HepG2 (cell line): ENCODE results near the gene DOCK4. TPM values are rescaled to one million over a fixed set of nuclear protein-coding genes. Genes with fewer than 3 reads are reported as not detected.
A peak's percentile ranks its signal among the peaks of the same experiment; 100 is the strongest.

Source experiments
- ATAC-seq: fragments of 200-7000 bp; cut with Tn5 transposase; 3 replicates; pipeline ENCODE4 v1.9.1; 2020; ENCODE audit warnings: mild to moderate bottlenecking, moderate library complexity
- BruUV-seq: library from RNA; stranded (reverse); fragments of 400-500 nt; replicated peaks from 2 replicates; lab custom pipeline; 2021; lab: Mats Ljungman, UMichigan
- CTCF ChIA-PET: fragments of 300-600 bp; formaldehyde crosslinking; extraction: SDS; loops from one replicate; lab custom pipeline; 2021; ENCODE audit warnings: low total read pairs, inconsistent platforms, low intra/inter-chr PET ratio; lab: Yijun Ruan, JAX
- POLR2A ChIA-PET: fragments of 350-600 bp; sonication (Branson Sonifier 250); formaldehyde crosslinking; loops from one replicate; lab custom pipeline; 2020; ENCODE audit warnings: antibody characterized with exemption, inconsistent platforms; lab: Yijun Ruan, JAX
- DNase-seq: peaks from one replicate; pipeline ENCODE4 v3.0.0-alpha.2; 2015; ENCODE audit warnings: low spot score
- FAIRE-seq: peaks from 3 replicates; lab custom pipeline; 2011; peaks lifted over from hg19 to GRCh38; lab: Jason Lieb, UNC
- H2AFZ ChIP-seq: one replicate; pipeline ENCODE4 v1.6.1; 2011; ENCODE audit warnings: low read length, inconsistent platforms
- H3K27ac ChIP-seq: fragments of 300-600 bp; 3 replicates; pipeline ENCODE4 v1.8.0; 2011; ENCODE audit warnings: mixed run types, mild to moderate bottlenecking, mixed read lengths, low read length, inconsistent platforms; ENCODE audit not compliant: insufficient read depth; ENCODE audit errors: extremely low read length
- H3K27me3 ChIP-seq, 2 experiments: fragments of 200-600 bp in 1 of 2; 2 replicates in 1 of 2; 3 replicates in 1 of 2; pipeline versions ENCODE4 v1.6.0 to v1.8.0; 2011; ENCODE audit warnings: low read length in 2 of 2, mild to moderate bottlenecking in 2 of 2, moderate library complexity in 2 of 2, inconsistent platforms in 1 of 2; ENCODE audit not compliant: insufficient read depth in 2 of 2, control insufficient read depth in 1 of 2
- H3K36me3 ChIP-seq, 2 experiments: fragments of 200-600 bp in 1 of 2; replicated peaks in 1 of 2; 2 replicates in 1 of 2; 3 replicates in 1 of 2; pipeline versions ENCODE4 v1.5.1 to v1.8.0; 2011; ENCODE audit warnings: low read length in 2 of 2, inconsistent platforms in 1 of 2; ENCODE audit not compliant: insufficient read depth in 2 of 2, control insufficient read depth in 1 of 2
- H3K4me1 ChIP-seq: 2 replicates; pipeline ENCODE4 v1.5.1; 2012; ENCODE audit warnings: low read length, inconsistent platforms; ENCODE audit not compliant: insufficient read depth
- H3K4me2 ChIP-seq: 2 replicates; pipeline ENCODE4 v1.6.0; 2011; ENCODE audit warnings: low read depth, low read length, inconsistent platforms
- H3K4me3 ChIP-seq, 3 experiments: fragments of 200-600 bp in 1 of 3; sonication (generic), shearing (Covaris generic) in 1 of 3; replicated peaks in 1 of 3; 2 replicates each; pipeline ENCODE4 v1.5.1; 2011 to 2016; ENCODE audit warnings: low read length in 3 of 3, inconsistent platforms in 2 of 3, low read depth in 2 of 3, mild to moderate bottlenecking in 2 of 3, control low read depth in 1 of 3, mixed read lengths in 1 of 3; ENCODE audit not compliant: insufficient read depth in 1 of 3
- H3K79me2 ChIP-seq: one replicate; pipeline ENCODE4 v1.6.1; 2011; ENCODE audit warnings: low read length, inconsistent platforms; ENCODE audit not compliant: insufficient read depth
- H3K9ac ChIP-seq: 2 replicates; pipeline ENCODE4 v1.6.0; 2011; ENCODE audit warnings: mild to moderate bottlenecking, low read depth, low read length, inconsistent platforms; ENCODE audit not compliant: insufficient read depth
- H3K9me3 ChIP-seq: 2 replicates; pipeline ENCODE4 v1.5.1; 2012; ENCODE audit warnings: mild to moderate bottlenecking, low read length
- H4K20me1 ChIP-seq: 2 replicates; pipeline ENCODE4 v1.6.0; 2011; ENCODE audit warnings: inconsistent platforms, mild to moderate bottlenecking, low read length, moderate library complexity; ENCODE audit not compliant: insufficient read depth
- BCL3 ChIP-seq: sonication (generic); formaldehyde crosslinking; IDR thresholded peaks from 2 replicates; pipeline ENCODE4 v1.5.1; 2020; ENCODE audit warnings: mild to moderate bottlenecking, missing genetic modification reagents, moderate library complexity
- BCLAF1 ChIP-seq: fragments of 450-650 bp; IDR thresholded peaks from 2 replicates; pipeline ENCODE4 v1.6.1; 2017; ENCODE audit warnings: mild to moderate bottlenecking
- CREB1 ChIP-seq, 2 experiments: fragments of 450-650 bp in 1 of 2; IDR thresholded peaks; 2 replicates each; pipeline ENCODE4 v1.6.1; 2016 to 2017; ENCODE audit warnings: control low read depth in 1 of 2, mild to moderate bottlenecking in 1 of 2, missing compliant biosample characterization in 1 of 2, missing genetic modification characterization in 1 of 2
- EP300 ChIP-seq, 3 experiments: sonication (generic) in 1 of 3; formaldehyde crosslinking in 1 of 3; IDR thresholded peaks; 2 replicates each; pipeline versions ENCODE4 v1.5.1 to v1.6.1; 2011 to 2020; ENCODE audit warnings: low read depth in 2 of 3, low read length in 2 of 3, borderline replicate concordance in 1 of 3, improper control_type of control experiment in 1 of 3, mild to moderate bottlenecking in 1 of 3, missing genetic modification reagents in 1 of 3, moderate library complexity in 1 of 3
- FOSL2 ChIP-seq: sonication (generic); formaldehyde crosslinking; IDR thresholded peaks from 2 replicates; pipeline ENCODE4 v1.4.0; 2020; ENCODE audit warnings: missing genetic modification reagents
- HMG20A ChIP-seq: IDR thresholded peaks from 2 replicates; pipeline ENCODE4 v1.6.1; 2016; ENCODE audit warnings: borderline replicate concordance
- NR2F1 ChIP-seq, 2 experiments: fragments of 450-650 bp in 1 of 2; formaldehyde crosslinking in 1 of 2; IDR thresholded peaks; 2 replicates each; pipeline versions ENCODE4 v1.5.0 to v1.6.1; 2016 to 2020; ENCODE audit warnings: mild to moderate bottlenecking in 1 of 2, missing compliant biosample characterization in 1 of 2, missing genetic modification reagents in 1 of 2, moderate library complexity in 1 of 2
- RARA ChIP-seq: IDR thresholded peaks from 2 replicates; pipeline ENCODE4 v1.6.1; 2016; ENCODE audit warnings: missing genetic modification reagents, missing compliant biosample characterization
- RFX5 ChIP-seq: IDR thresholded peaks from 2 replicates; pipeline ENCODE4 v1.6.1; 2011; ENCODE audit warnings: low read depth, low read length, improper control_type of control experiment
- SAP130 ChIP-seq: IDR thresholded peaks from 2 replicates; pipeline ENCODE4 v1.6.1; 2016; ENCODE audit warnings: low read depth
- SNAPC2 ChIP-seq: sonication (generic); formaldehyde crosslinking; IDR thresholded peaks from 2 replicates; pipeline ENCODE4 v1.8.1; 2022; ENCODE audit warnings: mild to moderate bottlenecking, missing genetic modification reagents
- TBX3 ChIP-seq: fragments of 450-650 bp; IDR thresholded peaks from 2 replicates; pipeline ENCODE4 v1.6.1; 2017; ENCODE audit warnings: antibody characterized with exemption, mild to moderate bottlenecking, inconsistent platforms, borderline replicate concordance
- TCF7 ChIP-seq: sonication (generic); IDR thresholded peaks from 2 replicates; pipeline ENCODE4 v1.6.1; 2016; ENCODE audit warnings: antibody characterized with exemption, low read depth
- TERF1 ChIP-seq: sonication (generic); formaldehyde crosslinking; IDR thresholded peaks from 2 replicates; pipeline ENCODE4 v1.8.0; 2022; ENCODE audit warnings: mild to moderate bottlenecking, missing genetic modification reagents, moderate library complexity
- WGBS: methylation state at CpG from one replicate; pipeline ENCODE4 v1.1.6; 2017; ENCODE audit warnings: low lambda C conversion rate; 5-methylcytosine and 5-hydroxymethylcytosine counted together
- in situ Hi-C: cut with HindIII; loops from 2 replicates; pipeline ENCODE4 v1.10.0; 2017; ENCODE audit warnings: low pct_unique_long_range_greater_than_20kb; ENCODE audit not compliant: extremely low pct_ligation_motif_present
- intact Hi-C: fragments of 100-400 bp; cut with micrococcal nuclease; formaldehyde crosslinking; loops from one replicate; pipeline ENCODE4 v1.10.0; 2022; ENCODE audit not compliant: unreplicated experiment
- polyA plus RNA-seq, 8 experiments: library from polyadenylated mRNA; depleted of rRNA in 3 of 8; stranded (reverse) in 7 of 8; unstranded in 1 of 8; fragments of >200 nt; fragmentation: Illumina TruSeq in 4 of 8; extraction: Trizol in 4 of 8; gene quantifications; 2 replicates each; pipeline versions ENCODE4 v1.2.1 to v1.2.3, GENCODE V29; 2011 to 2016; ENCODE audit warnings: low read depth in 4 of 8, missing spikeins in 1 of 8, mixed read lengths in 1 of 8; ENCODE audit not compliant: insufficient read depth in 1 of 8
- total RNA-seq, 5 experiments: library from RNA; depleted of rRNA; stranded (reverse); fragments of >200 nt; fragmentation: Illumina TruSeq; extraction: Trizol; gene quantifications; 2 replicates each; pipeline ENCODE4 v1.2.3, GENCODE V29; 2016; ENCODE audit warnings: low read depth in 1 of 5

Gene DOCK4
- total and polyA plus RNA-seq, 2 of the 13 experiments (the other 11 are each of a cell fraction or from before 2014, with no cell fraction given) = 13.5 to 17.4 TPM

GRCh38 chr7:111931958-111932357 lies 274.2 kb downstream of the DOCK4 start:
- Histone ChIP-seq H3K4me1 (peaks cover 44% of the 10 kb centered on the region), H3K36me3 (peaks cover 0 to 14% of the 10 kb centered on the region in 2 experiments; a peak in 2 of 5 replicates), H2AFZ (no peak overlapping the region), H3K4me2 (no peak overlapping the region), H3K9me3 (no peaks in the 10 kb centered on the region), H3K9ac (peak overlapping the region; percentile 82), H3K79me2 (no peaks in the 10 kb centered on the region), H3K27me3 (no peaks in the 10 kb centered on the region), H3K4me3 (no peak overlapping the region), H3K27ac (peak overlapping the region; percentile 88), H4K20me1 (no peaks in the 10 kb centered on the region)
- in situ Hi-C loops (no loop called here), intact Hi-C loops (loop anchor here (1.0 to 5.0 kb wide), 2 partner anchors 13 to 275 kb away; partner anchors contain the start of genes DOCK4 and ZNF277)
- no TSS peak for BruUV-seq
- ChIA-PET POLR2A (interaction anchor here (2.5 kb wide), 1 partner anchor 11 kb away, joined by 14 read pairs; no protein-coding TSS in a partner anchor), CTCF (no interaction called here)
- DNase-seq (peak; percentile 83), FAIRE-seq (no peak), ATAC-seq (peak; percentile 16)
- 86% methylated on average over 1 of the region's 1 CpG for WGBS
- TF ChIP-seq BCLAF1 (no peak), FOSL2 (CRISPR knock-in tag) (peak; percentile 66), NR2F1 (CRISPR knock-in tag; IDR thresholded peaks at IDR 0.05) (peak in 1 of 2 experiments; percentile 83; a peak in 2 of 4 replicates), EP300 (IDR thresholded peaks at IDR 0.05; ENCODE audit: low read depth in 2 of 2, low read length in 2 of 2) (peak in 1 of 2 experiments; percentile 56; a peak in 2 of 4 replicates), EP300 (CRISPR knock-in tag; IDR thresholded peaks at IDR 0.05; ENCODE audit: borderline replicate concordance) (no peak), RFX5 (no peak), RARA (peak; percentile 45; the same call in 1 of the 2 replicates), SAP130 (CRISPR knock-in tag) (peak; percentile 15; the same call in 1 of the 2 replicates), BCL3 (no peak), CREB1 (IDR thresholded peaks at IDR 0.05) (no peak), CREB1 (CRISPR knock-in tag; IDR thresholded peaks at IDR 0.05) (no peak), HMG20A (peak; percentile 67; the same call in 1 of the 2 replicates), TERF1 (CRISPR knock-in tag) (no peak), TBX3 (peak; percentile 40; the same call in 1 of the 2 replicates), TCF7 (peak; percentile 50; the same call in 1 of the 2 replicates), SNAPC2 (CRISPR knock-in tag) (no peak)
